ENCODE data around the gene SLC20A1. TPM values are rescaled to one million over a fixed set of nuclear protein-coding genes. Genes with fewer than 3 reads are reported as not detected.

The SLC20A1 gene
- total and polyA plus RNA-seq, 2 of the 4 experiments (the other 2 are of a cell fraction): 93.6 to 94.1 TPM

GRCh38 chr2:112698834-112699515 is 53.2 kb downstream of the SLC20A1 start:
- no peak overlapping the region for H3K27ac ChIP-seq (ENCODE audit: insufficient read depth, low read length)
- H3K79me1 ChIP-seq (ENCODE audit: low read depth in 1 of 2, low read length in 2 of 2): no peaks in the 10 kb centered on the region
- no peak overlapping the region for H2BK5ac ChIP-seq (ENCODE audit: low read depth, low read length, poor library complexity, severe bottlenecking)
- no peak overlapping the region for H2BK120ac ChIP-seq (ENCODE audit: low read depth, low read length)
- DNase-seq (no peak), ATAC-seq (ENCODE audit: low read depth) (no peak)
- no peak overlapping the region for H4K8ac ChIP-seq (ENCODE audit: low read depth in 2 of 2, low read length in 2 of 2)
- no peaks in the 10 kb centered on the region for H4K20me1 ChIP-seq (ENCODE audit: insufficient read depth, low read length)
- H2BK20ac ChIP-seq (ENCODE audit: low read depth, low read length): no peak overlapping the region
- H3K23ac ChIP-seq (ENCODE audit: low read depth, low read length): no peak overlapping the region
- no peaks in the 10 kb centered on the region for H3K27me3 ChIP-seq (ENCODE audit: control insufficient read depth, insufficient read depth, low read length)
- no peak overlapping the region for H2AK5ac ChIP-seq (ENCODE audit: low read depth, low read length)
- POLR2A ChIA-PET (ENCODE audit: unreplicated experiment): no interaction called here
- H4K91ac ChIP-seq (ENCODE audit: insufficient read depth, low read depth, low read length): no peak overlapping the region
- H3K9ac ChIP-seq (ENCODE audit: low read depth, low read length): no peak overlapping the region
- no CpG with 5 or more reads among the region's 3 CpGs for WGBS, 2 experiments (ENCODE audit: extremely low coverage in 2 of 2, insufficient read length in 1 of 2)
- H3K36me3 ChIP-seq (ENCODE audit: control insufficient read depth, insufficient read depth, low read length): no peaks in the 10 kb centered on the region
- no peak overlapping the region for H3K14ac ChIP-seq (replicated peaks; ENCODE audit: low read depth, low read length)
- TF ChIP-seq MXI1 (IDR thresholded peaks at IDR 0.05; ENCODE audit: borderline replicate concordance, low read depth, low read length) (no peak), RAD21 (IDR thresholded peaks at IDR 0.05; ENCODE audit: low read length) (no peak), BHLHE40 (IDR thresholded peaks at IDR 0.05; ENCODE audit: low read depth, low read length) (no peak), FOS (IDR thresholded peaks at IDR 0.05; ENCODE audit: low read depth, low read length) (no peak), RCOR1 (IDR thresholded peaks at IDR 0.05; ENCODE audit: insufficient replicate concordance, low read length) (no peak), POLR2A (IDR thresholded peaks at IDR 0.05; ENCODE audit: low read depth, low read length) (no peak), CHD1 (IDR thresholded peaks at IDR 0.05; ENCODE audit: low read depth, low read length) (no peak), RFX5 (IDR thresholded peaks at IDR 0.05; ENCODE audit: low read depth, low read length) (no peak), SMC3 (IDR thresholded peaks at IDR 0.05; ENCODE audit: low read depth, low read length) (no peak)
- TF ChIP-seq, protein P1, sequence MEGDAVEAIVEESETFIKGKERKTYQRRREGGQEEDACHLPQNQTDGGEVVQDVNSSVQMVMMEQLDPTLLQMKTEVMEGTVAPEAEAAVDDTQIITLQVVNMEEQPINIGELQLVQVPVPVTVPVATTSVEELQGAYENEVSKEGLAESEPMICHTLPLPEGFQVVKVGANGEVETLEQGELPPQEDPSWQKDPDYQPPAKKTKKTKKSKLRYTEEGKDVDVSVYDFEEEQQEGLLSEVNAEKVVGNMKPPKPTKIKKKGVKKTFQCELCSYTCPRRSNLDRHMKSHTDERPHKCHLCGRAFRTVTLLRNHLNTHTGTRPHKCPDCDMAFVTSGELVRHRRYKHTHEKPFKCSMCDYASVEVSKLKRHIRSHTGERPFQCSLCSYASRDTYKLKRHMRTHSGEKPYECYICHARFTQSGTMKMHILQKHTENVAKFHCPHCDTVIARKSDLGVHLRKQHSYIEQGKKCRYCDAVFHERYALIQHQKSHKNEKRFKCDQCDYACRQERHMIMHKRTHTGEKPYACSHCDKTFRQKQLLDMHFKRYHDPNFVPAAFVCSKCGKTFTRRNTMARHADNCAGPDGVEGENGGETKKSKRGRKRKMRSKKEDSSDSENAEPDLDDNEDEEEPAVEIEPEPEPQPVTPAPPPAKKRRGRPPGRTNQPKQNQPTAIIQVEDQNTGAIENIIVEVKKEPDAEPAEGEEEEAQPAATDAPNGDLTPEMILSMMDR (conservative IDR thresholded peaks at IDR 0.05; ENCODE audit: low read depth, low read length): no peak
- TF ChIP-seq, protein P2, sequence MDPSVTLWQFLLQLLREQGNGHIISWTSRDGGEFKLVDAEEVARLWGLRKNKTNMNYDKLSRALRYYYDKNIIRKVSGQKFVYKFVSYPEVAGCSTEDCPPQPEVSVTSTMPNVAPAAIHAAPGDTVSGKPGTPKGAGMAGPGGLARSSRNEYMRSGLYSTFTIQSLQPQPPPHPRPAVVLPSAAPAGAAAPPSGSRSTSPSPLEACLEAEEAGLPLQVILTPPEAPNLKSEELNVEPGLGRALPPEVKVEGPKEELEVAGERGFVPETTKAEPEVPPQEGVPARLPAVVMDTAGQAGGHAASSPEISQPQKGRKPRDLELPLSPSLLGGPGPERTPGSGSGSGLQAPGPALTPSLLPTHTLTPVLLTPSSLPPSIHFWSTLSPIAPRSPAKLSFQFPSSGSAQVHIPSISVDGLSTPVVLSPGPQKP (IDR thresholded peaks at IDR 0.05; ENCODE audit: borderline replicate concordance, low read depth, low read length): no peak
- TF ChIP-seq, protein P3, sequence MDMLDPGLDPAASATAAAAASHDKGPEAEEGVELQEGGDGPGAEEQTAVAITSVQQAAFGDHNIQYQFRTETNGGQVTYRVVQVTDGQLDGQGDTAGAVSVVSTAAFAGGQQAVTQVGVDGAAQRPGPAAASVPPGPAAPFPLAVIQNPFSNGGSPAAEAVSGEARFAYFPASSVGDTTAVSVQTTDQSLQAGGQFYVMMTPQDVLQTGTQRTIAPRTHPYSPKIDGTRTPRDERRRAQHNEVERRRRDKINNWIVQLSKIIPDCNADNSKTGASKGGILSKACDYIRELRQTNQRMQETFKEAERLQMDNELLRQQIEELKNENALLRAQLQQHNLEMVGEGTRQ (IDR thresholded peaks at IDR 0.05; ENCODE audit: low read depth, low read length): no peak
- no peak overlapping the region for H3K4me2 ChIP-seq (ENCODE audit: low read depth, low read length)
- intact Hi-C loops (cut with micrococcal nuclease) (no loop called here), dilution Hi-C loops (cut with HindIII; ENCODE audit: low sequenced_read_pairs, unreplicated experiment) (no loop called here), in situ Hi-C loops (cut with MboI; ENCODE audit: low sequenced_read_pairs) (no loop called here)
- no peak overlapping the region for H2BK15ac ChIP-seq (ENCODE audit: low read depth, low read length)
- H3K4me1 ChIP-seq (ENCODE audit: control insufficient read depth, insufficient read depth, low read length): no peaks in the 10 kb centered on the region
- no peak overlapping the region for H2AK9ac ChIP-seq (replicated peaks; ENCODE audit: low read depth, low read length, poor library complexity)
- no peak overlapping the region for H4K5ac ChIP-seq (ENCODE audit: low read depth, low read length)
- H3K56ac ChIP-seq (ENCODE audit: extremely low read depth, insufficient read depth, low read length): no peak overlapping the region
- no peak overlapping the region for H3K4ac ChIP-seq (ENCODE audit: low read depth, low read length)
- H2AFZ ChIP-seq (replicated peaks; ENCODE audit: low read length, poor library complexity): no peak overlapping the region
- H3K9me3 ChIP-seq (ENCODE audit: control insufficient read depth, insufficient read depth, low read length): no peaks in the 10 kb centered on the region
- H3K9me1 ChIP-seq (ENCODE audit: insufficient read depth, low read length): no peaks in the 10 kb centered on the region
- CTCF ChIA-PET: interaction anchor here (0.8 to 1.3 kb wide), 2 partner anchors 14 to 51 kb away, joined by 3 read pairs; no protein-coding TSS in a partner anchor
- H3K18ac ChIP-seq (ENCODE audit: low read depth, low read length): no peak overlapping the region
- no peak overlapping the region for H3K4me3 ChIP-seq (ENCODE audit: insufficient read depth, low read depth, low read length)
- BruUV-seq (replicated peaks): no TSS peak
